HepG2 (cell line): Measurements from ENCODE around the gene PPIL6. TPM values are rescaled to one million over a fixed set of nuclear protein-coding genes. Genes with fewer than 3 reads are reported as not detected.

Experiments used
- CAMTA2 ChIP-seq: sonication (generic); formaldehyde crosslinking; IDR thresholded peaks from 2 replicates; pipeline ENCODE4 v1.4.0; 2020; ENCODE audit warnings: mild to moderate bottlenecking, missing genetic modification reagents, borderline replicate concordance
- CCDC6 ChIP-seq: sonication (generic); formaldehyde crosslinking; IDR thresholded peaks from 2 replicates; pipeline ENCODE4 v1.8.1; 2022; ENCODE audit warnings: mild to moderate bottlenecking, missing genetic modification reagents, moderate library complexity
- ELF1 ChIP-seq: sonication (generic); formaldehyde crosslinking; IDR thresholded peaks from 2 replicates; pipeline ENCODE4 v1.4.0; 2020; ENCODE audit warnings: missing genetic modification reagents
- ERF ChIP-seq: IDR thresholded peaks from 2 replicates; pipeline ENCODE4 v1.6.1; 2018; ENCODE audit warnings: missing biosample characterization, missing genetic modification reagents
- HIC2 ChIP-seq: sonication (generic); formaldehyde crosslinking; IDR thresholded peaks from 2 replicates; pipeline ENCODE4 v1.9.0; 2022; ENCODE audit warnings: low read depth, missing genetic modification reagents
- LCORL ChIP-seq, 2 experiments: fragments of 450-650 bp in 1 of 2; sonication (generic) in 1 of 2; formaldehyde crosslinking in 1 of 2; IDR thresholded peaks; 2 replicates each; pipeline versions ENCODE4 v1.5.0 to v1.6.1; 2017 to 2020; ENCODE audit warnings: antibody characterized with exemption in 1 of 2, missing genetic modification reagents in 1 of 2
- NFAT5 ChIP-seq: sonication (generic); formaldehyde crosslinking; IDR thresholded peaks from 2 replicates; pipeline ENCODE4 v1.4.0; 2020; ENCODE audit warnings: missing genetic modification reagents
- NFKB2 ChIP-seq: sonication (generic); formaldehyde crosslinking; IDR thresholded peaks from 2 replicates; pipeline ENCODE4 v1.4.0; 2020; ENCODE audit warnings: missing genetic modification reagents, borderline replicate concordance
- RAD51 ChIP-seq: fragments of 450-650 bp; IDR thresholded peaks from 2 replicates; pipeline ENCODE4 v1.6.1; 2016; ENCODE audit warnings: borderline replicate concordance
- SETDB1 ChIP-seq: sonication (generic); formaldehyde crosslinking; IDR thresholded peaks from 2 replicates; pipeline ENCODE4 v1.5.1; 2020; ENCODE audit warnings: missing genetic modification reagents, mild to moderate bottlenecking, borderline replicate concordance
- SMARCE1 ChIP-seq: fragments of 450-650 bp; IDR thresholded peaks from 2 replicates; pipeline ENCODE4 v1.6.1; 2017; ENCODE audit warnings: borderline replicate concordance
- SP140L ChIP-seq: sonication (generic); formaldehyde crosslinking; IDR thresholded peaks from 2 replicates; pipeline ENCODE4 v1.4.0; 2020; ENCODE audit warnings: missing genetic modification reagents, borderline replicate concordance
- ZBTB26 ChIP-seq: IDR thresholded peaks from 2 replicates; pipeline ENCODE4 v1.6.1; 2016; ENCODE audit warnings: missing compliant biosample characterization, missing genetic modification reagents, borderline replicate concordance
- ZNF331 ChIP-seq: sonication (generic); formaldehyde crosslinking; IDR thresholded peaks from 2 replicates; pipeline ENCODE4 v1.4.0; 2020; ENCODE audit warnings: missing genetic modification reagents
- ZNF446 ChIP-seq: sonication (generic); formaldehyde crosslinking; IDR thresholded peaks from 2 replicates; pipeline ENCODE4 v1.5.0; 2020; ENCODE audit warnings: mild to moderate bottlenecking, missing genetic modification reagents
- ZNF451 ChIP-seq: sonication (generic); formaldehyde crosslinking; IDR thresholded peaks from 2 replicates; pipeline ENCODE4 v1.5.0; 2020; ENCODE audit warnings: mild to moderate bottlenecking, missing genetic modification reagents
- ZNF512B ChIP-seq: sonication (generic); formaldehyde crosslinking; IDR thresholded peaks from 2 replicates; pipeline ENCODE4 v1.5.1; 2020; ENCODE audit warnings: missing genetic modification reagents, mild to moderate bottlenecking, borderline replicate concordance
- ZNF841 ChIP-seq: sonication (generic); formaldehyde crosslinking; IDR thresholded peaks from 2 replicates; pipeline ENCODE4 v1.8.1; 2023; ENCODE audit warnings: missing genetic modification reagents, borderline replicate concordance
- polyA plus RNA-seq, 8 experiments: library from polyadenylated mRNA; depleted of rRNA in 3 of 8; stranded (reverse) in 7 of 8; unstranded in 1 of 8; fragments of >200 nt; fragmentation: Illumina TruSeq in 4 of 8; extraction: Trizol in 4 of 8; gene quantifications; 2 replicates each; pipeline versions ENCODE4 v1.2.1 to v1.2.3, GENCODE V29; 2011 to 2016; ENCODE audit warnings: low read depth in 4 of 8, missing spikeins in 1 of 8, mixed read lengths in 1 of 8; ENCODE audit not compliant: insufficient read depth in 1 of 8
- total RNA-seq, 5 experiments: library from RNA; depleted of rRNA; stranded (reverse); fragments of >200 nt; fragmentation: Illumina TruSeq; extraction: Trizol; gene quantifications; 2 replicates each; pipeline ENCODE4 v1.2.3, GENCODE V29; 2016; ENCODE audit warnings: low read depth in 1 of 5

Gene PPIL6
- total and polyA plus RNA-seq, 2 of the 13 experiments (the other 11 are each of a cell fraction or from before 2014, with no cell fraction given) = 0.22 to 0.46 TPM

GRCh38 chr6:109381747-109382575 lies 58.5 kb downstream of the PPIL6 start, which contains the start of gene CD164 (continued):
- no peak for TF ChIP-seq NFAT5 (CRISPR knock-in tag)
- TF ChIP-seq SMARCE1 = no peak
- TF ChIP-seq SETDB1 = no peak
- TF ChIP-seq ZNF446 (CRISPR knock-in tag) = peak; percentile 81; the same call in 1 of the 2 replicates
- peak; percentile 57; the same call in 1 of the 2 replicates for TF ChIP-seq ZBTB26 (CRISPR knock-in tag)
- no peak for TF ChIP-seq RAD51
- TF ChIP-seq CCDC6 (CRISPR knock-in tag) = peak; percentile 95
- TF ChIP-seq LCORL (IDR thresholded peaks at IDR 0.05) = no peak
- no peak for TF ChIP-seq LCORL (CRISPR knock-in tag; IDR thresholded peaks at IDR 0.05)
- no peak for TF ChIP-seq ELF1 (CRISPR knock-in tag)
- TF ChIP-seq CAMTA2 = no peak
- 0 out of 2 replicates have a peak, but pooled peaks have one; percentile 29 for TF ChIP-seq ZNF512B (CRISPR knock-in tag)
- no peak for TF ChIP-seq SP140L (CRISPR knock-in tag)
- peak; percentile 53; the same call in 1 of the 2 replicates for TF ChIP-seq ZNF451 (CRISPR knock-in tag)
- TF ChIP-seq ZNF331 (CRISPR knock-in tag) = peak; percentile 83
- TF ChIP-seq ZNF841 = no peak
- TF ChIP-seq ERF (CRISPR knock-in tag) = peak; percentile 75
- no peak for TF ChIP-seq HIC2 (CRISPR knock-in tag)
- TF ChIP-seq NFKB2 (CRISPR knock-in tag) = peak; percentile 9; the same call in 1 of the 2 replicates
